Measurements from ENCODE around the gene EIF4B. TPM values are rescaled to one million over a fixed set of nuclear protein-coding genes. Genes with fewer than 3 reads are reported as not detected.
A peak's percentile ranks its signal among the peaks of the same experiment; 100 is the strongest.

The EIF4B gene
- total RNA-seq, 1 donor from 2014 or later: 833 TPM

GRCh38 chr12:52965337-52965731, 40.9 kb upstream of the EIF4B start:
- H3K4me2 ChIP-seq: peak overlapping the region; percentile 83

GRCh38 chr12:52969166-52969795, 37.0 kb upstream of the EIF4B start:
- peaks cover 26% of the 10 kb centered on the region for H3K4me1 Mint-ChIP-seq
- H3K4me3 Mint-ChIP-seq: no peak overlapping the region

More at GRCh38 chr12:52965337-52965731, 40.9 kb upstream of the EIF4B start:
- Histone ChIP-seq H3K9ac (no peak overlapping the region), H3K4me3 (peak overlapping the region; percentile 34), H3K27me3 (peaks cover 11% of the 10 kb centered on the region), H3K27ac (no peak overlapping the region), H4K20me1 (ENCODE audit: low read depth) (no peaks in the 10 kb centered on the region), H3F3A (ENCODE audit: low read depth) (peaks cover 42% of the 10 kb centered on the region), H2AFZ (replicated peaks) (peak overlapping the region; percentile 86), H3K79me2 (ENCODE audit: low read depth) (no peaks in the 10 kb centered on the region), H3K36me3 (no peaks in the 10 kb centered on the region), H3K4me1 (peaks cover 22% of the 10 kb centered on the region), H3K9me3 (ENCODE audit: low read depth) (no peaks in the 10 kb centered on the region)
- Mint-ChIP-seq H3K4me3 (peak overlapping the region; percentile 73), H3K36me3 (no peaks in the 10 kb centered on the region), H3K27ac (no peak overlapping the region), H3K9me3 (no peaks in the 10 kb centered on the region), H3K27me3 (ENCODE audit: insufficient read depth, low read depth) (peaks cover 16% of the 10 kb centered on the region), H3K4me1 (peaks cover 12% of the 10 kb centered on the region)
- peak; percentile 58 for DNase-seq (ENCODE audit: low spot score)
- no peak for TF ChIP-seq CTCF (IDR thresholded peaks at IDR 0.05)
- no peak for TF ChIP-seq EZH2 (IDR thresholded peaks at IDR 0.05)
- no peak for TF ChIP-seq EZH2phosphoT487 (IDR thresholded peaks at IDR 0.05)

GRCh38 chr12:52969828-52970569, 36.3 kb upstream of the EIF4B start:
- H3K4me1 ChIP-seq: peaks cover 34% of the 10 kb centered on the region
- H3F3A ChIP-seq (ENCODE audit: low read depth): peaks cover 41% of the 10 kb centered on the region
- H3K4me3 ChIP-seq: no peak overlapping the region
- Mint-ChIP-seq H3K27ac (peak overlapping the region; percentile 84), H3K4me3 (no peak overlapping the region), H3K36me3 (no peaks in the 10 kb centered on the region), H3K4me1 (peaks cover 32% of the 10 kb centered on the region), H3K9me3 (no peaks in the 10 kb centered on the region), H3K27me3 (ENCODE audit: insufficient read depth, low read depth) (peaks cover 9% of the 10 kb centered on the region)
- no peak for DNase-seq (ENCODE audit: low spot score)
- peaks cover 11% of the 10 kb centered on the region for H3K27me3 ChIP-seq
- no peaks in the 10 kb centered on the region for H3K79me2 ChIP-seq (ENCODE audit: low read depth)
- no peak for TF ChIP-seq EZH2phosphoT487 (IDR thresholded peaks at IDR 0.05)
- H3K9me3 ChIP-seq (ENCODE audit: low read depth): no peaks in the 10 kb centered on the region
- no peaks in the 10 kb centered on the region for H4K20me1 ChIP-seq (ENCODE audit: low read depth)
- H3K9ac ChIP-seq: no peak overlapping the region
- no peak overlapping the region for H3K27ac ChIP-seq
- H3K36me3 ChIP-seq: no peaks in the 10 kb centered on the region
- no peak overlapping the region for H2AFZ ChIP-seq (replicated peaks)
- H3K4me2 ChIP-seq: no peak overlapping the region

More at GRCh38 chr12:52969166-52969795, 37.0 kb upstream of the EIF4B start:
- no peak overlapping the region for H3K9ac ChIP-seq
- H3K27ac ChIP-seq: peak overlapping the region; percentile 8
- H3K4me3 ChIP-seq: no peak overlapping the region
- no peak for TF ChIP-seq EZH2 (IDR thresholded peaks at IDR 0.05)
- no peak for TF ChIP-seq CTCF (IDR thresholded peaks at IDR 0.05)
- no peak for TF ChIP-seq EZH2phosphoT487 (IDR thresholded peaks at IDR 0.05)
- no peaks in the 10 kb centered on the region for H3K9me3 ChIP-seq (ENCODE audit: low read depth)
- no peaks in the 10 kb centered on the region for H4K20me1 ChIP-seq (ENCODE audit: low read depth)
- H3K4me2 ChIP-seq: no peak overlapping the region
- no peaks in the 10 kb centered on the region for H3K36me3 Mint-ChIP-seq
- H3K27ac Mint-ChIP-seq: peak overlapping the region; percentile 5
- peaks cover 11% of the 10 kb centered on the region for H3K27me3 ChIP-seq
- H3K27me3 Mint-ChIP-seq (ENCODE audit: insufficient read depth, low read depth): peaks cover 5% of the 10 kb centered on the region
- H3K79me2 ChIP-seq (ENCODE audit: low read depth): no peaks in the 10 kb centered on the region
- no peaks in the 10 kb centered on the region for H3K36me3 ChIP-seq
- DNase-seq (ENCODE audit: low spot score): peak; percentile 38
- H3K9me3 Mint-ChIP-seq: no peaks in the 10 kb centered on the region
- peaks cover 49% of the 10 kb centered on the region for H3F3A ChIP-seq (ENCODE audit: low read depth)
- peaks cover 33% of the 10 kb centered on the region for H3K4me1 ChIP-seq
- no peak overlapping the region for H2AFZ ChIP-seq (replicated peaks)

Measured in neural progenitor cell (in vitro differentiated cells).